Spleen (tissue), 11 donors: Measurements from ENCODE around the gene HCFC1R1. TPM values are rescaled to one million over a fixed set of nuclear protein-coding genes. Genes with fewer than 3 reads are reported as not detected.
"Not testable (repeated sequence)": the region's sequence is repeated elsewhere in the genome, so short reads cannot be mapped to it uniquely, and the experiment has no call there.

Experiments
- DNase-seq: peaks from one replicate; pipeline ENCODE4 v3.0.0-alpha.2; 2020
- H3K27ac ChIP-seq, 8 donors: fragments of 200-600 bp; sonication (generic) in 7 of 8; 1 replicate in 4 of 8; 2 replicates in 4 of 8; pipeline versions ENCODE4 v1.5.0 to v1.8.0; 2016 to 2021; ENCODE audit warnings: inconsistent platforms in 4 of 8, mild to moderate bottlenecking in 4 of 8, moderate library complexity in 1 of 8
- H3K27me3 ChIP-seq, 7 donors: fragments of 200-600 bp; sonication (generic) in 6 of 7; replicated peaks in 1 of 7; 1 replicate in 4 of 7; 2 replicates in 3 of 7; pipeline versions ENCODE4 v1.5.0 to v1.8.0; 2016 to 2021; ENCODE audit warnings: inconsistent platforms in 3 of 7, mild to moderate bottlenecking in 1 of 7
- H3K36me3 ChIP-seq, 6 donors: fragments of 200-600 bp; sonication (generic) in 5 of 6; 1 replicate in 4 of 6; 2 replicates in 2 of 6; pipeline versions ENCODE4 v1.5.0 to v1.8.0; 2016 to 2021; ENCODE audit warnings: inconsistent platforms in 2 of 6
- H3K4me1 ChIP-seq, 6 donors: fragments of 200-600 bp; sonication (generic) in 5 of 6; 1 replicate in 3 of 6; 2 replicates in 3 of 6; pipeline versions ENCODE4 v1.5.0 to v1.8.0; 2016 to 2021; ENCODE audit warnings: inconsistent platforms in 3 of 6
- H3K4me3 ChIP-seq, 8 donors: fragments of 200-600 bp; sonication (generic) in 7 of 8; 1 replicate in 4 of 8; 2 replicates in 4 of 8; pipeline versions ENCODE4 v1.5.0 to v1.8.0; 2016 to 2021; ENCODE audit warnings: inconsistent platforms in 4 of 8, mild to moderate bottlenecking in 4 of 8, moderate library complexity in 2 of 8
- H3K9me3 ChIP-seq, 8 donors: fragments of 200-600 bp; sonication (generic) in 7 of 8; 1 replicate in 4 of 8; 2 replicates in 4 of 8; pipeline versions ENCODE4 v1.5.0 to v1.8.0; 2016 to 2021; ENCODE audit warnings: inconsistent platforms in 4 of 8
- POLR2A ChIP-seq, 3 donors: fragments of 450-650 bp; IDR thresholded peaks; one replicate each; pipeline ENCODE4 v1.5.1; 2017; ENCODE audit warnings: antibody characterized with exemption in 3 of 3, mild to moderate bottlenecking in 1 of 3
- POLR2AphosphoS5 ChIP-seq, 3 donors: sonication (generic); formaldehyde crosslinking; IDR thresholded peaks; one replicate each; pipeline ENCODE4 v1.5.1; 2017; ENCODE audit warnings: antibody characterized with exemption in 3 of 3
- WGBS, 5 donors: extraction: QIAGEN DNeasy Blood & Tissue Kit in 3 of 5; methylation state at CpG; one replicate each; pipeline versions ENCODE4 v1.1.5 to v1.1.7; 2013 to 2018; 5-methylcytosine and 5-hydroxymethylcytosine counted together
- intact Hi-C: fragments of 100-400 bp; cut with DNase I; formaldehyde crosslinking; loops from one replicate; pipeline ENCODE4 v1.15.0; 2023; ENCODE audit warnings: low total_unique reads
- polyA plus RNA-seq, 3 donors: library from polyadenylated mRNA; stranded (reverse); fragments of 200-250 nt; gene quantifications; one replicate each; pipeline ENCODE4 v1.2.1, GENCODE V29; 2013
- total RNA-seq, 7 donors: library from RNA; depleted of rRNA in 3 of 7; stranded (reverse); fragments of >200 nt in 3 of 7; fragmentation: NEBNext Ultra II Directional in 4 of 7; extraction: Animal tissue kit (Norgen Biotek cat#: 25700) in 4 of 7; gene quantifications; one replicate each; pipeline versions ENCODE4 v1.1.0 to v1.2.1, GENCODE V29; 2016 to 2021
- TF ChIP-seq, protein P1 (sequence below), 11 experiments: fragments of 200-600 bp in 7 of 11; fragments of 450-650 bp in 4 of 11; sonication (generic) in 4 of 11; IDR thresholded peaks in 8 of 11; conservative IDR thresholded peaks in 3 of 11; 1 replicate in 7 of 11; 2 replicates in 4 of 11; pipeline versions ENCODE4 v1.4.0 to v1.8.0; 2016 to 2021; ENCODE audit warnings: antibody characterized with exemption in 11 of 11, inconsistent platforms in 4 of 11, mild to moderate bottlenecking in 1 of 11
- donor health status: healthy with polysubstance abuse.
- donor health status: DM: no; HTN: no; CAD: no; lungs with moderate emphysema.
- donor health status: DM: no; HTN: no; CAD: no.
- donor health status: Bipolar disorder and iron deficiency.
- donor health status: healthy.
- donor health status: DM: no; HTN: no; CAD: no.
- donor health status: DM: yes; HTN: yes; CAD: no.

Gene HCFC1R1
- total and polyA plus RNA-seq, 10 donors = 15.5 to 74.5 (median 27.2) TPM

DNA sequence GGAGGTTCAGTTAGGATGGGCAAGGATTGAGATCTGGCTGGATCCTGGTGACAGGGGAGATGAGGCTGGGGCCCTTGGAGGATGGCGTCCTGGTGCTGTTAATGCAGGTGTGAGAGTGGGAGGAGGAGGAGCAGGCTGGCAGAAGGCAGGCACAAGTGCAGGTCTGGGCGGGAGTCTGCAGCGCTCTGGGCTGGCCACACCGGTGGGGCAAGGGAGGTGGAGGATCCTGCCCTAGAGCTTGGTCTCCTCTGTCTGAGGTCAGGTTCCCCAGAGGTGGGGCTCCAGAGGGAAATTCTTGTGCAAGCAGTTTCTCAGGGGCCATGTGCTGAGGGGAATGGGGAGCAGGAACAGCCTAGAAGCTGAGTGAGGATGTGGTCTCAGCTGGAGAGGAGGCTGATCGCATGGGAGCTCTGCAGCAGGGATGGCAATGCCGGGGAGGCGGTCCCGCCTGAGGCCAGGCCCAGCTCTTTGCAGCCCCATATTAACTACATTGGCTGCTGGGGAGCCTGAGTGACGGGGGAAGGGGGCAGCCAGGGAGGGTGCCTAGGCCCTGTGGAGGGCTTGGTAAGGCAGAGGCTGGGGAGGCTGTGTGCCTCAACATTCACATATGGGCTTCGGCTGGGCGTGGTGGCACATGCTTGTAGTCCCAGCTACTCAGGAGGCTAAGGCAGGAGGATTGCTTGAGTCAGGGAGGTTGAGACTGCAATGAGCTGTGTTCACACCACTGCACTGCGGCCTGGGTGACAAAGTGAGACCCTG, 29.0 kb upstream of the HCFC1R1 start:
- not testable (repeated sequence) for H3K9me3 ChIP-seq, DNase-seq
- peak overlapping the region in 7 of 8 donors; percentile 46 to 95 (median 73) for H3K27ac ChIP-seq
- H3K27me3 ChIP-seq = peaks cover 0 to 28% (median 4%) of the 10 kb centered on the region in 7 donors
- WGBS, 5 donors = 65 to 80% (median 74%) methylated on average over 7 to 11 of the region's 12 CpGs
- peak in 2 of 3 donors; percentile 9 to 64 for TF ChIP-seq POLR2AphosphoS5 (IDR thresholded peaks at IDR 0.05)
- intact Hi-C loops = loop anchor here (10.0 kb wide), 1 partner anchor 112 kb away; no protein-coding TSS in a partner anchor
- H3K4me3 ChIP-seq = peak overlapping the region in 1 of 8 donors; percentile 84
- peaks cover 9 to 85% (median 31%) of the 10 kb centered on the region in 6 donors for H3K4me1 ChIP-seq
- peaks cover 0 to 41% (median 0%) of the 10 kb centered on the region in 6 donors for H3K36me3 ChIP-seq

DNA sequence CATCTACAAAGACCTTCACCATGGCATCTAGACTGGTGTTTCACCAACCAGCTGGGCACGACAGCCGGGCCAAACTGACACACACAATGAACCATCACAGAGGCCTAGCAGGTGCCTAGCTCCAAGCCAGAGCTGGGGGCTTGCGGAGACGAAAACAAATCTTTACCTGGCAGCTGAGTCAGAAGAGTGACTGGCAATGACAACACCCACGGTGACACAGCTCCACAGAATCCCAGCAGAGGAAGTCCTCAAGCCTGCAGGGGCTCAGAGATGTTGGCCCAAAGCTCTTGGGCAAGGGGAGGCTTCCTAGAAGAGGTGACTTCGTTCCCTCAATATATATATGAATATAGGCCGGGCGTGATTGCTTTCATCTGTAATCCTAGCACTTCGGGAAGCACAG, 27.8 kb upstream of the HCFC1R1 start:
- peak; percentile 50 to 77 (median 57) for TF ChIP-seq POLR2AphosphoS5 (IDR thresholded peaks at IDR 0.05)
- TF ChIP-seq, protein P1, sequence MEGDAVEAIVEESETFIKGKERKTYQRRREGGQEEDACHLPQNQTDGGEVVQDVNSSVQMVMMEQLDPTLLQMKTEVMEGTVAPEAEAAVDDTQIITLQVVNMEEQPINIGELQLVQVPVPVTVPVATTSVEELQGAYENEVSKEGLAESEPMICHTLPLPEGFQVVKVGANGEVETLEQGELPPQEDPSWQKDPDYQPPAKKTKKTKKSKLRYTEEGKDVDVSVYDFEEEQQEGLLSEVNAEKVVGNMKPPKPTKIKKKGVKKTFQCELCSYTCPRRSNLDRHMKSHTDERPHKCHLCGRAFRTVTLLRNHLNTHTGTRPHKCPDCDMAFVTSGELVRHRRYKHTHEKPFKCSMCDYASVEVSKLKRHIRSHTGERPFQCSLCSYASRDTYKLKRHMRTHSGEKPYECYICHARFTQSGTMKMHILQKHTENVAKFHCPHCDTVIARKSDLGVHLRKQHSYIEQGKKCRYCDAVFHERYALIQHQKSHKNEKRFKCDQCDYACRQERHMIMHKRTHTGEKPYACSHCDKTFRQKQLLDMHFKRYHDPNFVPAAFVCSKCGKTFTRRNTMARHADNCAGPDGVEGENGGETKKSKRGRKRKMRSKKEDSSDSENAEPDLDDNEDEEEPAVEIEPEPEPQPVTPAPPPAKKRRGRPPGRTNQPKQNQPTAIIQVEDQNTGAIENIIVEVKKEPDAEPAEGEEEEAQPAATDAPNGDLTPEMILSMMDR (IDR thresholded peaks at IDR 0.05 in 8 of 11, conservative IDR thresholded peaks at IDR 0.05 in 3 of 11) = no peak
- no peak for TF ChIP-seq POLR2A (IDR thresholded peaks at IDR 0.05)
- intact Hi-C loops = loop anchor here (10.0 kb wide), 1 partner anchor 113 kb away; no protein-coding TSS in a partner anchor
- Histone ChIP-seq H3K4me3 (peak overlapping the region in 1 of 8 donors; percentile 84), H3K27ac (peak overlapping the region in 7 of 8 donors; percentile 51 to 95 (median 81)), H3K9me3 (no peaks in the 10 kb centered on the region), H3K27me3 (peaks cover 0 to 40% (median 16%) of the 10 kb centered on the region in 7 donors), H3K36me3 (peaks cover 0 to 28% (median 0%) of the 10 kb centered on the region in 6 donors), H3K4me1 (peaks cover 10 to 83% (median 28%) of the 10 kb centered on the region in 6 donors)
- WGBS, 5 donors = 50 to 80% (median 57%) methylated on average over 9 of the region's 9 CpGs
- no peak for DNase-seq

DNA sequence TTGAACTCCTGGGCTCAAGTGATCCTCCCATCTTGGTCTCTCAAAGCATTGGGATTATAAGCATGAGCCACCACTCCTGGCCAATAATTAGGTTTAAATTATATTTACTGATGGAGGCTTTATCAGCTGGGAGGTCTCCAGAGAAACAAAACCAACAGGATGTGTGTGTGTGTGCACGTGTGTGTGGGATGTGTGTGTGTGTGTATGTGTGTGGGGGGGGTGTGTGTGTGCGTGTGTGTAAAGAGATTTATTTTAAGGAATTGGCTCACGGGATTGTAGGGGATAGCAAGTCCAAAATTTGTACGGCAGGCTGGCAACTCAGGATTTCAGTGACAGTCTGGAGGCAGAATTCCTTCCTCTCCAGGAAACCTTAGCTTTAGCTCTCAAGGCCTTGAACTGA, 27.3 kb upstream of the HCFC1R1 start:
- H3K27me3 ChIP-seq = peaks cover 0 to 45% (median 21%) of the 10 kb centered on the region in 7 donors
- H3K9me3 ChIP-seq = no peaks in the 10 kb centered on the region
- H3K4me3 ChIP-seq = peak overlapping the region in 3 of 8 donors; percentile 26 to 84 (median 63)
- intact Hi-C loops = loop anchor here (10.0 kb wide), 1 partner anchor 114 kb away; no protein-coding TSS in a partner anchor
- H3K36me3 ChIP-seq = peaks cover 0 to 24% (median 0%) of the 10 kb centered on the region in 6 donors
- peak overlapping the region in 7 of 8 donors; percentile 53 to 95 (median 81) for H3K27ac ChIP-seq
- no peak for DNase-seq
- peaks cover 15 to 83% (median 29%) of the 10 kb centered on the region in 6 donors for H3K4me1 ChIP-seq
- WGBS, 5 donors = 20 to 39% (median 23%) methylated on average over 4 of the region's 4 CpGs
- no peak for TF ChIP-seq POLR2AphosphoS5 (IDR thresholded peaks at IDR 0.05)
- TF ChIP-seq, protein P1 (IDR thresholded peaks at IDR 0.05 in 8 of 11, conservative IDR thresholded peaks at IDR 0.05 in 3 of 11) = no peak
- TF ChIP-seq POLR2A (IDR thresholded peaks at IDR 0.05) = no peak

DNA sequence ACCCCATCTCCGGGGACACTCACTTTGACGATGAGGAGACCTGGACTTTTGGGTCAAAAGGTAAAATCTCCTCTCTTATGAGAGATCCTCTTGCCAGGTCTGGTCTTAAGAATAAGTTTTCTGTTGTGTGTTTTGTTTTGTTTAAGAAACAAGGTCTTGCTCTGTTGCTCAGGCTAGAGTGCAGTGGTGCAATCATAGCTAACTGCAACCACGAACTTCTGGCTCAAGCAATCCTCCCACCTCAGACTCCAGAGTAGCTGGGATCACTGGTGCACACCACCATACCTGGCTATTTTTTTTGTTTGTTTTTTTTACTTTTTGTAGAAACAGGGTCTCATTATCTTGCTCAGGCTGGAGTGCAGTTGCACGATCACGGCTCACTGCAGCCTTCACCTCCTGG, 26.7 kb upstream of the HCFC1R1 start:
- TF ChIP-seq POLR2AphosphoS5 (IDR thresholded peaks at IDR 0.05) = no peak
- TF ChIP-seq POLR2A (IDR thresholded peaks at IDR 0.05) = no peak
- TF ChIP-seq, protein P1 (IDR thresholded peaks at IDR 0.05 in 8 of 11, conservative IDR thresholded peaks at IDR 0.05 in 3 of 11) = no peak
- peaks cover 0 to 24% (median 0%) of the 10 kb centered on the region in 6 donors for H3K36me3 ChIP-seq
- peaks cover 20 to 83% (median 31%) of the 10 kb centered on the region in 6 donors for H3K4me1 ChIP-seq
- DNase-seq = no peak
- H3K9me3 ChIP-seq = no peaks in the 10 kb centered on the region
- H3K27me3 ChIP-seq = peaks cover 0 to 50% (median 26%) of the 10 kb centered on the region in 7 donors
- peak overlapping the region in 7 of 8 donors; percentile 51 to 95 (median 81) for H3K27ac ChIP-seq
- 67 to 73% (median 71%) methylated on average over 5 of the region's 5 CpGs for WGBS, 5 donors
- intact Hi-C loops = loop anchor here (10.0 kb wide), 1 partner anchor 114 kb away; no protein-coding TSS in a partner anchor
- H3K4me3 ChIP-seq = peak overlapping the region in 3 of 8 donors; percentile 26 to 84 (median 63)
